ENCODE measurements around the gene SPTBN1.

SPTBN1 gene

DNA sequence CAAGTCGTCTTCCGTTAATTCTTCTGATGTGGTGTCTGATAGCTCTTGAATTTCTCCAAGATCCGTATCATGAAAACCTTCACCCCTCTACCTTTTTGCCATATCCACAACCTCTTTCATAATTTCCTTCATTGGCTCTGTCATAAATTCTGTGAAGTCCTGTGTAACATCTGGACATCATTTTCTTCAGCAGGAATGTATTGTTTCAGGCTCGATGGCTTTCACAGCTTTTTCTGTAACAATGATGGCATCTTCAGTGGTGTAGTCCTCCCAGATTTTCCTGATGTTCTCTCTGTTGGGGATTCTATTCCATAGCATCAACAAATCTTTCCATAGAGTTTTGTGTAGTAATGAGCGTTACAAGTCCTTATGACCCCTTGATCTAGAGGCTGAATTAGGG lies 153.1 kb downstream of the SPTBN1 start:
- DNase-seq (ENCODE audit: low spot score): no peak
- TF ChIP-seq, protein P1, sequence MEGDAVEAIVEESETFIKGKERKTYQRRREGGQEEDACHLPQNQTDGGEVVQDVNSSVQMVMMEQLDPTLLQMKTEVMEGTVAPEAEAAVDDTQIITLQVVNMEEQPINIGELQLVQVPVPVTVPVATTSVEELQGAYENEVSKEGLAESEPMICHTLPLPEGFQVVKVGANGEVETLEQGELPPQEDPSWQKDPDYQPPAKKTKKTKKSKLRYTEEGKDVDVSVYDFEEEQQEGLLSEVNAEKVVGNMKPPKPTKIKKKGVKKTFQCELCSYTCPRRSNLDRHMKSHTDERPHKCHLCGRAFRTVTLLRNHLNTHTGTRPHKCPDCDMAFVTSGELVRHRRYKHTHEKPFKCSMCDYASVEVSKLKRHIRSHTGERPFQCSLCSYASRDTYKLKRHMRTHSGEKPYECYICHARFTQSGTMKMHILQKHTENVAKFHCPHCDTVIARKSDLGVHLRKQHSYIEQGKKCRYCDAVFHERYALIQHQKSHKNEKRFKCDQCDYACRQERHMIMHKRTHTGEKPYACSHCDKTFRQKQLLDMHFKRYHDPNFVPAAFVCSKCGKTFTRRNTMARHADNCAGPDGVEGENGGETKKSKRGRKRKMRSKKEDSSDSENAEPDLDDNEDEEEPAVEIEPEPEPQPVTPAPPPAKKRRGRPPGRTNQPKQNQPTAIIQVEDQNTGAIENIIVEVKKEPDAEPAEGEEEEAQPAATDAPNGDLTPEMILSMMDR (IDR thresholded peaks at IDR 0.05; ENCODE audit: extremely low read depth, missing control alignments): no peak

DNA sequence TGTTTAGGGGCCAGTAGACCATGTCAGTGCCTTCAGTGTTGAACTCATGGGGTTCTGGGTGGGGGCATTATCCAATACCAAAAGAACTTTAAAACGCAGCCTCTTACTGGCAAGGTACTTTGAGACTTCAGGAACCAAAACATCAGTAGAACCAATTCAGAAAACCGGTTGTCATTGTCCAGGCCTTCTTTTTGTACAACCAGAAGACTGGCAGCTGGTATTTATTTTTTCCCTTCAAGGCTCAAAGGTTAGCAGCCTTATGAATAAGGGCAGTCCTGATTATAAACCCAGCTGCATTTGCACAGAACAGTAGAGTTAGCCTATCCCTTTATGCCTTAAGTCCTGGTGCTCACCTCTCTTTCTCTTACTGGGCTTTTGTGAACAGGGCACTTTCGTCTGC lies 153.5 kb downstream of the SPTBN1 start:
- no peak for DNase-seq (ENCODE audit: low spot score)
- TF ChIP-seq, protein P1 (IDR thresholded peaks at IDR 0.05; ENCODE audit: extremely low read depth, missing control alignments): no peak

DNA sequence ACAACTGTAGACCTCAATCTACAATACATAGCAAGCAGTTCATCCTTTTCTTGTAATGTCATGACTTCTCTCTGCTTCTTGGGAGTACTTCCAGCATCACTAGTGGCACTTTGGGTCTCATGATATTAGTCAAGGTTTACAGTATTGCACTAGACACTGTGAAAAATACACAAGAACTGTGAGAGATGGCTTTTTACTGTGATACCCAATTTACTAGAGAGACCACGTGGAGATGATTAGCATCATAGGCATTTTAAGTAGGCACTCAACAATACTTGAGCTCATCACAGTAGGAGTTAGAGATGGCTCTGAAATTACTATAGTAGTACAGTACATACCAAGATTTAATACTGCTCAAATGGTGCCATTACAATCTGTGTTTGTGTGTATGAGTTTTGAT lies 154.6 kb downstream of the SPTBN1 start:
- DNase-seq (ENCODE audit: low spot score): no peak
- TF ChIP-seq, protein P1 (IDR thresholded peaks at IDR 0.05; ENCODE audit: extremely low read depth, missing control alignments): no peak

DNA sequence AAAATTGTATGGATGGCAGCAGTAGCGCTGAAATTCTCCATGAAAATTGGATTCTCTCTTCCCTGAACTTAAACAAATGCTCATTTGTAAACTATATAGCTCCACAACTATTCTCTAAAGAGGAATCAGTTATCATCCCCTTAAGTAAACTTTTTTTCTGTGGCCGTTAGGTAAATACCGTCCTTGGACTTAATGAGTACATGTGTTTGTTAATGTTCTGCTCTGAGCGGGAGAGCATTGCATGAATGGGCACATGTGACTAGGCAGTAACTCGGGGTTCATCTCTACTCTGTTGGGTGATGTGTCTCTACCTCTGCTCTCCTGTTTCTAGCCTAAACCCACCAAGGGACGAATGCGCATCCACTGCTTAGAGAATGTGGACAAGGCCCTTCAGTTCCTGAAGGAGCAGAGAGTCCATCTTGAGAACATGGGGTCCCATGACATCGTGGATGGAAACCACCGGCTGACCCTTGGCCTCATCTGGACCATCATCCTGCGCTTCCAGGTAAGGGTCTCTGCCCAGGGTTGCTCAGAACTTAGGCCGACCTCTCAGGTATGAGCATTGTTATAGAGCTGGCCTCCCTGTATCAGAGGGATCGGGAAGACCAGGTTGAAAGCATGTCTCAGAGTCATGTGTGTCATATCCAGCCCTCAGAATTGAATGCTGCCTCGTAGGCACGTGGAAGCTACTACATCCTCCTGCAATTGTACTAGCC lies 155.9 kb downstream of the SPTBN1 start:
- no peak for DNase-seq (ENCODE audit: low spot score)
- TF ChIP-seq, protein P1 (IDR thresholded peaks at IDR 0.05; ENCODE audit: extremely low read depth, missing control alignments): no peak

DNA sequence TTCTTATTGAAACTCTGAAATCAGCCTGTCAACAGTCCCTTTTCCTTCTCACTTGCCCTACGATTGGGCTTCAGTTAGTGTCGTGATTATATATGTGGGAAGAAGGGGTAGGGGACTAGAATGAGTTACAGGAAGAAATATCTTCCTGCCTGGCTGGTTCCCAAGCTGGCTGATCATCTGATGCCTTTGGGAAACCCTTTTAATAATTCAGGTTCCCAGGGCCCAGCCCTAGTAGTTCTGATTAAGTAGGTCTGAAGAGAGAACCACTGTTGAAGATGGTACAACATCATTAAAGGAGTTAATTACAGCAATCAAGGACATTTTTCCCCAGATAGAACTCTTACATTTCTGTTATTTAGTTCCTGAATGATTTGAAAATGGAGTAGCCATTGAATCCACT lies 157.3 kb downstream of the SPTBN1 start:
- TF ChIP-seq, protein P1 (IDR thresholded peaks at IDR 0.05; ENCODE audit: extremely low read depth, missing control alignments): no peak
- DNase-seq (ENCODE audit: low spot score): no peak

DNA sequence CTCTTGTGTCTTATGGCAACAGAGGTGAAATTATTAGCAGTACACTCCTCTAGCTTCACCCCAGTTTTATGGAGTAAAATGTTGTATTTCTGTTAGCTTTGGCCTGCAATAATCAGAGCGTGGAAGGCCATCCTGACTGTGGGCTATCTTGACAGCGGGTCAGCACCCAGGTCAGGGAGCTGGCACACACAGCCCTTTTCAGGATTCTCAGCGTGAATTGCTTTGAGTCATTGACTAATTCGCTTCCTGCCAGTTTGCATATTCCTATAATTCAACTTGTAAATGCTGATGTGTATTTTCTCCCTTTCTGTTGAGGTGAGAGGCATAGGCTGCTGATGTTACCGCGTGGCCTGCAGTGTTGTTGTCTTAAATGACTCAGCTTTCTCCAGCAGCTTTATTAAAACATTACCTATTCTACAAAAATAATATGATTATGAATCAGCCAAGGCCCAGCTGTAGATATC lies 157.7 kb downstream of the SPTBN1 start:
- no peak for DNase-seq (ENCODE audit: low spot score)
- TF ChIP-seq, protein P1 (IDR thresholded peaks at IDR 0.05; ENCODE audit: extremely low read depth, missing control alignments): no peak

DNA sequence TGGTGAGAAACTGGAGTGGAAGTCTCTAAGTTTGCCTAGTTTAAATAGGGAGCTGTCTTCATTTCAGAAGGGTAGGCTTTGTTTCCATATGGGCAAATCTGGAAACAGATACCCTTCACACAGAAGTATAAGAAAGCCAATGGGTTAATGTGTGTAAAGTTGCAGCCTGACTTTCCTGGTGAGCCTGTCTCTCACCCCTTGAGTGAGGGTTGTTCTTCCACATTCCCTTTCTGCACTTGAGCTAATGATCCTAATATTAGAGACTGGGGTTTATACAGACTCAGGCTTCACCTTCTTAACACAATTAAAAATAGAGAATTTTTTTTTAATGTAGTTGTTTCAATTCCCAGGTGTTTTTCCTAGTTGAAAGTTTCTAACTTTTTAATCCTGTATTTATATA lies 158.7 kb downstream of the SPTBN1 start:
- no peak for DNase-seq (ENCODE audit: low spot score)

More for the DNA sequence above, 158.7 kb downstream of the SPTBN1 start:
- TF ChIP-seq, protein P1 (IDR thresholded peaks at IDR 0.05; ENCODE audit: extremely low read depth, missing control alignments): no peak

All from GM20000 (cell line).